ENCODE results near the gene UBAP1.
"Not testable (repeated sequence)": the region's sequence is repeated elsewhere in the genome, so short reads cannot be mapped to it uniquely, and the experiment has no call there.

The UBAP1 gene

GRCh38 chr9:34267660-34268059 lies 88.8 kb downstream of the UBAP1 start:
- no peak for DNase-seq (ENCODE audit: low read depth)
- TF ChIP-seq CTCF (conservative IDR thresholded peaks at IDR 0.05; ENCODE audit: control insufficient read depth, insufficient read depth, low read depth, low read length): no peak
- H3K4me3 ChIP-seq (ENCODE audit: control insufficient read depth, low read depth, low read length): no peak overlapping the region

DNA sequence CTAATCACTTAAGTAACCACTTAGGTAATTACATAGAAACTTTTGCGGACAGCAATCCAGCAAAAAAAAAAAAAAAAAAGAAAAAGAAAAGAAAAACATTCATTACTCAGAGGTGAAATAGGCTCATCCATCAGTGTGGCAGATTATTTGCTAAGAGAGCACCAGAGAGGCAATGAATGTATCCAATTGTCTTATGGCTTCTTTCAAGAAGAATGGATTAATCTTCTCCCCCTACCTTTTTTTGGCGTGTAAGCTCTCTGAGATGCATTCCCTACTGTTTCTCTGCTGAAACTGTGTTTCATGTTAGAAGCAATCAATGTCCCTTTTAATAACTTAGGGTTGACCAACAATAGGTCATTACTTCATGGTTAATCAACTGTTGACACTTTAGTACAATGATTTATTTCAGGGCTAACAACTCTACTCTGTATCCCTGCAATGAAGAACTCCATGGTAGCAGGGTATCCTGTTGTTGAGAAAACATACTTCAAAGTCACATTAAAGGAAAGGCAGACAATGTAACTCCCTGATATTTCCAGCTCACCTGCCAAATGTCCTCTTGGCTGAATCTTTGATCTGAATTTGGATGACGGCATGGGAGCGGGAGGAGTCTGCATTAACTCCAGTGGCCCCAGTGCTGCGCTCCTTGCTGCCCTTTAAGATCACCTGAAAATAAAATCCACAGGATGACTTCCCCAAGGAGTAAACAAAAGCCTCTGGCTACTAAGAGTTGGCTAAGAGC lies 92.6 kb downstream of the UBAP1 start:
- DNase-seq (ENCODE audit: low read depth): no peak
- TF ChIP-seq CTCF (conservative IDR thresholded peaks at IDR 0.05; ENCODE audit: control insufficient read depth, insufficient read depth, low read depth, low read length): no peak
- H3K4me3 ChIP-seq (ENCODE audit: control insufficient read depth, low read depth, low read length): no peak overlapping the region

DNA sequence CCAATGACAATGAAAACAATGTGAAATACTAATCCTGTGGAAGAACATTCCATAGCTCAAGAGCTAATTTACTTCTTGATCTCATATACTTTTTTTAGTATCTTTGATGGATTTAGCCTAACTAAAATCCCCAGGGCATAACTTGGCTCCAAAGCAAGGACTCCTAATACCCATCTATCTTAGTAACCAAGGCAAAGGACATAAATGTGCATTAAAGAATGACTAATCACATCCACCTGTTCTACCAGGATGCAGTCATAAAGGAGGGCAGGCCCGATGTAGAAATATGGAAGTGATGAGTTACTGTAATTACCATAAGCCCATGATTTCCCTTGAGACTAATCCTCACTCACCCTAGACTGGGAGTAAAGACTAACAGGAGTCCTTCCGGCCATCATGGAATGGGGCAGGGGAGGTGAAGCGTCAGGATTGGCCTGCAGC lies 93.3 kb downstream of the UBAP1 start:
- no peak for TF ChIP-seq CTCF (conservative IDR thresholded peaks at IDR 0.05; ENCODE audit: control insufficient read depth, insufficient read depth, low read depth, low read length)
- no peak overlapping the region for H3K4me3 ChIP-seq (ENCODE audit: control insufficient read depth, low read depth, low read length)
- DNase-seq (ENCODE audit: low read depth): peak; percentile 69

DNA sequence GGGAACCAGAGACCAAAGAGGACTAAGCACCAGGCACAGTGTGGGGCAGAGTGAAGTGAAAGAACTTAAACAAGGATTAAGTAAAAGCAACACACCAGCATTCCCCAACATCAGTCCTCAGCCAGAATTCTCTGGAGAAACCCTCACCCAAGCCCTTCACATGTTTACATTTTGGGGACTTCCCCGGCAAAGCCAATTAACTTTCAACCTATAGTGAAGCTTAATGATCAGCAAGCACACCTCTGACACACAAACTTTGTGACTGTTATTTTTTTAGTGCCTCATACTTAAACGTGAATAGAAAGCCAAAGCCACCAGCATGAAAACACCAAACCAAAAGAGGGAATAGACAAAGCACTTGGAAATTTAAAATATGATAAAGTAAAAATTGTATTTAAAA lies 94.7 kb downstream of the UBAP1 start:
- not testable (repeated sequence) for H3K4me3 ChIP-seq (ENCODE audit: control insufficient read depth, low read depth, low read length); DNase-seq (ENCODE audit: low read depth)

- DNase-seq (ENCODE audit: low read depth): no peak
- TF ChIP-seq CTCF (conservative IDR thresholded peaks at IDR 0.05; ENCODE audit: control insufficient read depth, insufficient read depth, low read depth, low read length): no peak
- no peak overlapping the region for H3K4me3 ChIP-seq (ENCODE audit: control insufficient read depth, low read depth, low read length)
Measured at GRCh38 chr9:34275811-34276210, 97.0 kb downstream of the UBAP1 start.

GRCh38 chr9:34276772-34277171 lies 97.9 kb downstream of the UBAP1 start:
- H3K4me3 ChIP-seq (ENCODE audit: control insufficient read depth, low read depth, low read length): no peak overlapping the region
- no peak for TF ChIP-seq CTCF (conservative IDR thresholded peaks at IDR 0.05; ENCODE audit: control insufficient read depth, insufficient read depth, low read depth, low read length)
- DNase-seq (ENCODE audit: low read depth): no peak

- no peak for TF ChIP-seq CTCF (conservative IDR thresholded peaks at IDR 0.05; ENCODE audit: control insufficient read depth, insufficient read depth, low read depth, low read length)
- no peak overlapping the region for H3K4me3 ChIP-seq (ENCODE audit: control insufficient read depth, low read depth, low read length)
- DNase-seq (ENCODE audit: low read depth): peak; percentile 14
Measured at GRCh38 chr9:34279411-34279810, 100.6 kb downstream of the UBAP1 start.
